NCI-H146 (cell line): Measurements from ENCODE around the gene FYB2.

Source experiments
- DNase-seq: peaks from one replicate; lab custom pipeline; 2025; lab: John Stamatoyannopoulos, UW

Gene FYB2, protein sequence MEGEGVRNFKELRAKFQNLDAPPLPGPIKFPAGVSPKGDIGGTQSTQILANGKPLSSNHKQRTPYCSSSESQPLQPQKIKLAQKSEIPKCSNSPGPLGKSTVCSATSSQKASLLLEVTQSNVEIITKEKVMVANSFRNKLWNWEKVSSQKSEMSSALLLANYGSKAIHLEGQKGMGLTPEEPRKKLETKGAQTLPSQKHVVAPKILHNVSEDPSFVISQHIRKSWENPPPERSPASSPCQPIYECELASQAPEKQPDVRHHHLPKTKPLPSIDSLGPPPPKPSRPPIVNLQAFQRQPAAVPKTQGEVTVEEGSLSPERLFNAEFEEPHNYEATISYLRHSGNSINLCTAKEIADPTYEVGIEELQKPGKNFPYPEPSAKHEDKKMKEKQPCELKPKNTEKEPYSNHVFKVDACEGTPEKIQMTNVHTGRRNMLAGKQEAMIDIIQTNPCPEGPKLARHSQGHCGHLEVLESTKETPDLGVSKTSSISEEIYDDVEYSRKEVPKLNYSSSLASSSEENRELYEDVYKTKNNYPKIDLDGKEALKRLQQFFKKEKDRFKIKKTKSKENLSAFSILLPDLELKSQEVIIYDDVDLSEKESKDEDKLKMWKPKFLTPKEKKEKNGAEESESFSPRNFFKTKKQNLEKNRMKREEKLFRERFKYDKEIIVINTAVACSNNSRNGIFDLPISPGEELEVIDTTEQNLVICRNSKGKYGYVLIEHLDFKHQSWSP

DNA sequence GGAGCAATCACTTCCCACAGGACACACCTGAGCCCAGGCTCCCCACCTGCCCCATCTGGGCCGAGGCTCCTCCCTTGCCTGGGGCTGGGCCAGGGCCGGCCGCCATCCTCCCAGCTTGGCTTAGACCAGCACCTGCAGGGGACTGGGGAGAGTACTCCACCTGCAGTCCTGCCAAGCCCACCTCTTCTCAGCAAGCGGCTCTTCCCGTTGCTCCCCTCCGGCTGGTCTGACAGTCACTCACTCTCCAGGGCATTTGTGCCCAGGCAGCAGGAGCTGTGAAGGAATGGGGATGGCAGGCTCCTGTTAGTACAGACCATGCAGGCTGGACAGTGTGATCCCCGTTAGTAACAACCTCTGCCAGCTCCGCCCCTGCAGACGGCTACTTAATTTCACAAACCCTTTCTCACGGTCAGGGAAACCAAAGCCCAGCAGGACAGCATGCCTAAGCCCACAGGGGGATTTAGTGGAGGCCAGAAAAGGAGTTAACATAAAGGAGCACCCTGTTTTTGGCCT is at the start of gene FYB2:
Gene FYB2, minus strand, starts transcription at position 18 of the 513 bp plus-strand sequence. CDS start 114 bp downstream, outside the sequence.
- no peak for DNase-seq

DNA sequence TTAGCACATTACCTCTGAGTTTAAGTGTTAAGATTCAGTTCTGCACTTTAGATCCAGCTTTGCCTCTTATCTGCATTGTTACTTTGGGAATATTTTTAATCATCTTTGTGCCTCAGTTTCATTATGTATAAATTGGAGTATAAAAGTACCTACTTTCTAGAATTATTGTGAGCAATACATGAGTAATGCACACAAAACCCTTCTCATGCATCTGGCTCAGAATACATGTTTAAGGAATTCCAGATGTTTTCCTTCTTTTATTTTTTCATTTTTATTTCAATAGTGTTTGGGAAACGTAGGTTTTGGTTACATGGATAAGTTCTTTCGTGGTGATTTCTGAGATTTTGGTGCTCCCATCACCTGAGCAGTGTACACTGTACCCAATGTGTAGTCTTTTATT is 49.6 kb upstream of the FYB2 start:
- no peak for DNase-seq

DNA sequence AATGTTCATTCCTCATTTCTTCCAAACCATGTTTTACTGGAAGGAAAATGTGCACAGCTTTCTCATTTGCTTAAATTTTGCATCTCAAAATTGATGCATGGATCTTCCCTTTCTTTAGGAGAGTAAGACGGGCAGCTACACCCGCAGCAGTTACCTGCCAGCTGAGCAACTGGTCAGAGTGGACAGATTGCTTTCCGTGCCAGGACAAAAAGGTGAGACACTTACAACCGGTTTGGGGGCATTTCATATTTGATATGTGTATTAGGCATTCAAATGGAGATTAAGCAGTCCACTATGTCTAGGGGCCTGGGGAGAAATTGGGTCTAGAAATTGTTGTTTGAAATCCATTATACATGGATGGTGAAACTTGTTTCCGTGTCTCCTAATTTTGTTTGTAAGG is 48.3 kb upstream of the FYB2 start:
- no peak for DNase-seq

DNA sequence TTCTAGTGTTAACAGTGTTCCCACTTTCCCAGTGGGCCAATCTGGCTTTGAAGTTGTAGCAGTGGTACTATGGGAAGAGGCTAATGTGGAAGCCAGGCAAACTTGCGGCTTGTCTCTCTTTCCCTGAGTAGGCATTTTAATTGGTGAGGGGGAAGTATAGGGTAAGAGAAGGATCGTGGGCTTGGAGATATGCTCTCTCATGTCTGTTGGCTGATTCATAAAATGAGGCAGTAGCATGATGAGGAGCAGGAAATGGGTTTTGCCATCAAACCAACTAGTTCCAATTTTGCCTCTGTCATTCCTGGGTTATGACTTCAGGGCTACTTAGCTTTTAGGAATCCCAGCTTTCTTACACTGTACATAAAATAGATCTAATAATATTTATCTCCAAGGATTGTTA is 47.5 kb upstream of the FYB2 start:
- no peak for DNase-seq

DNA sequence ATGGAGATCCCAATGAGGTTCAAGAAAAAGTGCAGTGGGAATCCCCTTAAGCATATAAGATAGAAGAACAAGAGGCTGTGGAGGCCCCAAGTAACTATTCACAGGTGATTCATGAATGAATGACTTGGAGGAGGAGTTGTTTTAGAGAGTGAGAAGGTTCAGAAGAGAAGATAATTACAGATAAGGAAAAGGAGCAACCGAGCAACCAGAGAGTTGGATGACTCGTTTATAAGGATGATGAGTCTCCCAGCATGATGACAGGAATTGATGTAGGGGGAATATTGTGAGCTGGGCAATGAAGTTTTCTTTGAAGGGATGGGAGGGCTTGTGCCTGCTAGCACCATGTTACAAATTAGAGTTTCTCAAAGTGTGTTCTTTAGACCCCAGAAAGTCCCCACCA is 45.2 kb upstream of the FYB2 start:
- no peak for DNase-seq

DNA sequence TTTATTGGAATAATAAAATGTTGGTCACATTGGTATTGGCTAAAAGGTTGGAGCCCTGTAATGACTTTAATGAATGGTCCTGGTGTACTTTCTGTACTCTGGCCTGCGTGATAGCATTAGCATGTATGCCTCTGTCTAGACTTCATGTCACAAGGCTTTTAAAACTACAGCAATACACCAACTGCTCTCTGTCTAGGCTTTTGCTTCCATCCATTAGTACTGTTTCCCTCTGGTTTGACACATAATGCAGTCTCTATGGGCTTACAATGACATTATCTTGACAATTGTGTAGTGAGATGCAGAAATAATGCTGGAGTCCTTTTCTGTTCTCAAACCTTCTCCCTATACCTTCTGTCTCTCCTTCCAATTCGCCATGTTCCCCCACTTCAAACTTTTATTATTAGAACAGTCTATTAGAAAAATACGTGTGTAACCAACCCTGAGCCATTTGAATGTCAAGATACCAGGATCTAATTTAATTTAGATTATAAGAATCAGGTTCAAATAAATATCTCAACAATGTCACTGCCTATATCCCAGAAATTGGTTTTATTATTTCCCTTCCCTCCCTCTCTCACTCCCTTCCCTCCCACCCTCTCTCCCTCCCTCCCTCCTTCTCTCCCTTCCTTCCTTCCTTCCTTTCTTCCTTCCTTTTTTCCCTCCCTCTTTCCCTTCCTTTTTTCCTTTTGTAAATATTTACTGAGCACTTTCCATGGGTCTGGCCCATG is 44.2 kb upstream of the FYB2 start:
- DNase-seq, result no peak

DNA sequence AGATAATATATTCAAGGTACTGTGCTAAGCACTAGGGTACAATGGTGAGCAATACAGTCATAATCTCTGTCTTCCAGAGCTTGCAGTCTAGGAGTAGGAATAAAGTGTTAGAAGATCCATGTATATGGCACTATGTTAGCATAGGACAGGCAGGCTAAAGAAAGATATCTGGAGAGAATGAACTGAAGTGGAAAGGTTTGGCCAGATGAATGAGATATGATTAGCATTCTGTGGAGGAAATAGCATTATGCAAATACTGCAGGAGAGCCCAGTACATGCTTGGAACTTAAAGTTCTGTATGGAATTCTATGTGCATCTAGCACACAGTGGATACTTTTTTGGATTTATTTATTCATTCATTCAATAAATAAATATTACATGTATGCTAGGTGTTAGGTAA is 40.1 kb upstream of the FYB2 start:
- no peak for DNase-seq

DNA sequence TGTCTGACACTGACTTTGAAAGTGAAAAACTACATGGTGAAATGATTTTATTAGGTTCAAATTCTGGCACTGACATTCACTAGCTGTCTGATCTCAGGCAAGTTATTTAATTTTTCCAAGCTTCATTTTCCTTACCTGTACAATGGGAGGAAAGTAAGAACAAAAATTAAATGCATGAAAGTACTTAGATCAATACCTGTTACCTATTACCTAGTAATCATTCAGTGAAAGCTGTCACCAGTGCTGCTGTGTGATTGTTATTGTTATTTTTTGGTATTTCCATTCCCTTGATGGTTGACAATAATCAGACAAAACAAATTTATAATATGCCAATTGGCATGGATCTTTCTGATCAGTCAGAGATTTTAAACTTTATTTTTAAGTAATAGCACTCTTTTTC is 37.0 kb upstream of the FYB2 start:
- no peak for DNase-seq

DNA sequence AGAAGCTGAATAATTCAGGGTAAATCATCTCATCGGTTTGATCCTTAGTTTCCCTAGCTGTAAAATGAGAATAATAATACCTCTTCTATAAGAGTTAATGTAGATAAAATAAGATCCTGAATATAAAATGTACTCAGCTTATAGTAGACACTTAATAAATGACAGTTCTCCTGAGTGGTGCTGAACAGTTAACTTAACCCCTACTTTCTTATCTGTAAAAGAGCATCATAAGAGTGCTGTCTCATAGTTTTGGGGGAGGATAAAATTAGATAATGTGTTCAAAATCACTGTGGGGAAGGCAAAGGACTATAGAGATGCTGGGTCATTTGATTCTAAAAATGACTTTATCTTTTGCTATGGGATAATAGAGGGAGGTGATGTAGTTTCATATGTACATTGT is 36.0 kb upstream of the FYB2 start:
- no peak for DNase-seq

DNA sequence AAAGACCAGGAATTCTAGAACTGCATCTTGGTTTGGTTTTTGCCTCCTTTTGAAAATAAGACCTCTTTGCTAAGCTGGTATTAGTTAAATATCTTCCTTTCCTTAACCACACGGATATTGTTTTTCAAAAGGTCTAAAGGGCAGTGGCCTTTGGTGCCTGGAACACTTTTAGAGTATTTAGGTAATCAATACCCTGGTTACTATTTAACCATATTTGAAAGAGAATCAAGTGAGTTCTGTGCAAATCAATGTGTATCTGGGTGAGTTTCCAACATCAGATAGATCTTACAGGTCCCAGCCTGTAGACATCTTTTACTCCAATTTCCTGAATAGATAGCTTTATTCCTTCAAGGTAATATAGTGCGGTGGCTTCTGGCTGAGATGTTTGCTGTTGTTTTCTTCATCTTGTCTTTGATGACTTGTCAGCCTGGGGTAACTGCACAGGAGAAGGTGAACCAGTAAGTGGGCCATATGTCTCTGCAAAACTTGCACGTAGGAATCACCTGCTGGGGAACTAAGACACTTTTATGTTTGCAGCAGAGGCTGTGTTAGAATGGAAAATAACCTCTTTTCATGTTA is 35.4 kb upstream of the FYB2 start, which contains the start of gene C8A:
Gene C8A, plus strand, starts transcription at position 277 of the 579 bp plus-strand sequence. Its CDS starts 105 bp downstream, at position 382.
- DNase-seq, result no peak

DNA sequence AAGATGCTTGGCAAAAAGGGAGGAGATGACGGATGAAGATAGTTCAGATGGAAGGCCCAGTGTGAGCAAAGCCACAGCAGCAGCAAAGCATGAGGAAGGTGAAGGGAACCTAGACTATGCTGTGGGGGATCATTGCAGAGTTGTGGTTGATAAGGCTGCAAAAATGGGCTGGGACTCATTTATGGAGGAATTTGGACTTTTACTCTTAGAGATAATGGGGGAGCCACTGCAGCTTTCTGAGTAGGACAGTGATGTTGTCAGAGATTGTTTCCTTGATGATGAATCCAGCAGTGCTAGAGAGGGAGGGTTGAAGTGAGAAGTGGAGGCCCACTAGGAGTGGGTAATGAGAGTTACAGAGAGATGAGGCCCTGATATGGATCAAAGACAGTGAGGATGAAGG is 33.3 kb upstream of the FYB2 start:
- DNase-seq, result no peak

DNA sequence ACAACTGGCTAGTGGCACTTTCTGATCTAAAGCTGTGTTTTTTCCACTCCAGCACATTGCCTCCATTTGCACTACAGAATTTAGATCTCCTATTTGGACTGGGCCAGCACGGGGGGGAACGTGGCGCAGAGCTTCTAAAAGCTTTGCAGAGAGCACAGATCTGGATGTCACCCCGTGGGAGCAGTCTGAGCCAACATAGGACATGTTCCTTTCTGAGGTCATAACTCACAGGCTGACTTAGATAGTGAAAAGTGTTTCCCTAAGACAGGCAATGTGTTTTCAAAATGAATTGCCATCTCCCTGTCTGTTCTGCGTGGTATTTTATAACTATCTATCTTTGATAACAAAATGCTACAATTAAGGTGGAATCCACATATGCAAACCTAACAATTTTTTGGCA is 31.7 kb upstream of the FYB2 start:
- DNase-seq, result no peak

DNA sequence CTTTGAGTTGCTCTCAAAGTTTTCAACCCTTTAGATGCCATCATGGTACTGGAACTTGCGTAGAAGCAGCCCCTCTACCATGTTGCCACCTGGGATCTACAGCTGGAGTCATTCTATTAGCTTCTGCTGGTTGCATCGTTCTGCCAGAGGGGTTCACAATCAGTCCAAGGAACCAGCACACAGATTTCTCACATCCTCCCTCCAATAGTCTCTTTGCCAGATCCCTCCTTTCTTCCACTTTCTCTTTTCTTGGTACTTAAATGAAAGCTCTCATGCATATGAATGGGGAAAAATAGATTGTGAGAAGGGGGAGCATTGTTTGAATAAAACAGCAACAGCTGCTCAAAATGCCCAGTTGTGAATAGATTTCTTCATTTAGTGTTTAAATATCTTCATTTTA is 31.2 kb upstream of the FYB2 start:
- DNase-seq, result no peak

DNA sequence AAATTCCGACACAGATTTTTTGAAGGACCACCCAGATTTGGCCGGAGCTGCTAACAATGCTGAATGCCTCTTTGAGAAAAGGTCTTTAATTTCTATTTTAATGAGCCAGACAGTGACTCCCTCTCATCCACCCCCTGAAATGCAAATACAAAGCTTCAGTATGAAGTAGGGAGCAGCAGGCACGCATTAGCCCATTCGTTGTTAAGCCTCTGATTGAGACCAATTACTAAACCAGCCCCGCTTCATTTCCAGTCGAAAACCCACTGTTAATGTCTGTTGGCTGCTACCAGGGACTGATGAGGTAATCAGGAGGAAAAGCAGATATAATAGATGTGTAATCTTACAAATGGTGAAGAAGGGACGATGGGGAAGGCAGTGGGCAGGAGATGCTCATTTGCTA is 30.5 kb upstream of the FYB2 start:
- DNase-seq, result no peak

DNA sequence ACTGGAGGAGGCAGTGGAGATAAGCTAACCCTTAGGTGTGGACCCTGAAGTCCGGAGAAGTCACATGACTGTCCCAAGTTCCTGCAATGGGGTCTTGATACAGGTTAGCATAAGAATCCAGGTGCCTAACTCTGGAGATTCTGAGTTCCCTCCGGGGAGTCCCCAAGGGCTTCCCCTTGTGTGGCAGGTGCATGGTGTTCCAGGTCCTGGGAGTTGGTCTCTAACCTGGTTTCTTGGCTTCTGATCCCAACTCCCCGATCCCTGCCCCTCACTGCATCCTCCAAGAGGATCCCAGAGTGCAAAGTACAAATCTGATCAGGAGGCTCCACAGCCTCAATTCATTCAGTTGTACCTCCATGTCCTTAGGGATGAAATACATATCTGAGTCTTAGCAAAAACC is 26.1 kb upstream of the FYB2 start:
- no peak for DNase-seq

DNA sequence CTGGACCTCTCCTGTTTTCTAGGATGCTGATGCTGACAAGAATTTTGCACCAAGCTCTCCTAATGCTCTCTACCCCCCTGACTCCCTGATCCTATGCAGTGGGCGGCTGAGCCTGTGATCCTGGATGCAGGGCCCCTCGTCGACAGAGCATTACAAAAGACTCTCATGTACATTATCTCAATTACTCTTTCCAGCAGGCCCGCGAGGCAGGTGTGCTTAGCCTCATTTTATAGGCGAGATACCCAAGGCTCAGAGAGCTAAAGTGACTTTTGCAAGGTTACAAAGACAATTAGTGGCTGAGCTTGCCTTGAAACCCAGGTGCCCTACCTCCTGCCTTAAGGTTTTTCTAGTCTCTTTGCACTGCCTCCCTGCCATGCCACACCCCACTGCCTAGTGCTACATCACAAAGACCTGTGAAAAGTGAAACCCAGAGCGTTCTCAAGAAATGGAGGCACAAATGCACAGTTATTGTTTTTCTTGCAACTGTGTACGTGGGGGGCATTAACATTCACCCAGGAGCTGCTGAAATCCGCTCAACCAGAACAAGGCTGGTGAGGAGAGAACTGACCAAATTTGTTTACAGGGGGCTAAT is 25.4 kb upstream of the FYB2 start:
- DNase-seq, result no peak

DNA sequence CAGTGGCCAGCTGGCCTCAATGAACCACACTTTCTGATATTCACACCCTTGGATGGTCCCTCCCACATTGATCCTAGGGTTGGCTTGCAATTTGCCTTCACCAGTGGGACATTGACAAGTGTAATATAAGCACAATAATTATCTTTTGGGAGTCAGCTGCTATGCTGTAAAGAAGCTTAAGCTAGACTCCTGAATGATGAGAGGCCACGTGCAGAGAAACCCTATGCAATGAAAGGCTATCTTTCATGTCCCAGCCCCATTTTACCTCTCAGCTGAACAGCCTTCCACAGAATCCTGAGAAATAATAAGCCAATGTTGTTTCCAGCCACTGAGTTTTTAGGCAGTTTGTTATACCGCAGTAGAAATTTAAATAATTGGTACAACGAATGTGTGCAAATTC is 24.3 kb upstream of the FYB2 start:
- no peak for DNase-seq

DNA sequence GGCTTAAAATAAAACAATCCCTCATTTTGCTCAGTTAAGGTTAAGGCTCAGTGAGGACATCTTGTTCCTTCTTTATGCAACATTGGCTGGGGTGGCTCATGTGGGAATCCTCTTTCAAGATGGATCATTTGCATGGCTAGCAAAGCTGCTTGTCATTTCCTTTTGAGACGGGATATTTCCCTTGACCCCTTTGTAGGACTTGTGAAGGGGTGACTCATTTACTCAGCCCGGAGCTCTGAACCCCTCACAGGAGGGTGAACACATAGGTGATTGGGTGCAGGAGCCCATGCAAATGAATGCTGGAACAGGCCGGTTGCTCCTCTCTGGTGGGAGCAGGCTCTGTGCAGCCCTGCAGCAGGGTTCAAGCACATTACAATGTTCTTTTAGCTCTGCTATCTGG is 19.6 kb upstream of the FYB2 start:
- no peak for DNase-seq

DNA sequence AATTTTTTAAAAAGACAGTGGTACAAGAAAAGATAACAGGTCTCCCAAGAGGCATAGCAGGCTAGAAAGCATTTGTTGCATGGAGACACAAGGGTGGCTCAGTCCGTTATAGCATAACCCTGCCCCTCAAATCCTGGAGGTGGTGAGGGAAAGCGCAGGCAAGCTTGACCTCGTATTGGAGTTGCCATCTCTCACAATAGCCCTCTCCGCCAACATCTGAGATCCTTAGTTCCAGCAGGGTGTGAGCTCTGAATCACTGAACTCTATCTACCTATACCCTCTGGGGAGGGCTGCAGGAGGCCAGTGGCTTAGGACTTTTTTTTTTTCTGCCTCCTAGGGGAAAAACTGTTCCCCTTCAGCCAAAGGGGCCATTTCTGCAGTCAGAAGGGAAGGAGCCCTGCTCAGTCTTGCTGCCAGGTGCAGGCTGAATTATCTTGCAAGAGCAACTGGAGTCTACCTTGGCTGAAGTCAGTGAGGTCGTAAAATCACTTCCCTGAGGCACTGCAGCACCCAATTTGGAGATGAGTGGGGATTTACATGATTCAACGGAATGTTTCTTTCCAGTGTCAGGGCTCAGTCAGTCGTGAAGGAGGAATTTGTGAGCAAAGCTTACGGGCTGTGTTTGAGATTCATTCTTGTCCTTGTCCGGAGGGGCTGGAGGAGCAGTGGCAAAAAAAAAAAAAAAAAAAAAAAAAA is 18.2 kb upstream of the FYB2 start:
- no peak for DNase-seq

DNA sequence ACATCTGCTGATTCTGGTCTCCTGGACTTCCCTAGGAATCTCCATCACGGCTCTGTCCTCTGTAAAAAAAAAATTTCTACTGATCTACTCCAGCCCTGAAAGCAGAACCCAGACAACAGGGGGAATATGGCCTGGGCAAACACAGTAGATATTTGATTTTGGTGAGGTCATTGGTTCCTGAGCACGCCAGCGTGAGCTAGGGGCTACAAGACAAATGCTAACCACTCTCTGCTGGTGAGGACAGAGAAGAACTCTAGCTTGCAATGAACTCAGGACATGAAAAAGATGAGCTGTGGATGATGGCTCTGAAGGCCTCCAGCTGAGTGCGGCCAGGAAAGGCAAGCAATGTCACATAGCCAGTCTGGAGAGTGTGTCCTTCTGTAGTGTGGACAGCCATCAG is 17.2 kb upstream of the FYB2 start:
- no peak for DNase-seq

DNA sequence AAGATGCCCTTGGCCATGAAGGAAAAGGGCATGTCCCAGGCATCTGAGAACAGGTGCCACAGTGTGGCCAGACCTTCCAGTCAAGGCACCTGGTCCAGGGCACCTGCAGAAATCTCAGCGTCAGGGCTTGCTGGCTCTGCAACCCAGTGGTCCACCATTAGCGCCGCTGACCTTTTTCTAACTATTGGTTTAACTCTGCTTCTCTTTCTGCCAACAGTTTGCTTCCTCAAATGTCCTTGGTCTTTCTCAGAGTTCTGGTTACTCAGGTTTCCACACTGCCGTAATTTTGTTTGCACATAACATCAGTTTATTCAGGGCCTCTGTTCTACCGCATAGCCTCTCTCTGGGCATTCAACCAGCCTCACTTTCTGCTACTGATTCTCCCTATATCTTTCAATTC is 16.5 kb upstream of the FYB2 start:
- no peak for DNase-seq
